HepG2 (cell line): ENCODE data around the gene GABRB1. TPM values are rescaled to one million over a fixed set of nuclear protein-coding genes. Genes with fewer than 3 reads are reported as not detected.

ENCODE experiments used
- ARNTL ChIP-seq: sonication (generic); formaldehyde crosslinking; IDR thresholded peaks from 2 replicates; pipeline ENCODE4 v1.4.0; 2020; ENCODE audit warnings: mild to moderate bottlenecking, missing genetic modification reagents
- HNF4A ChIP-seq: sonication (generic); formaldehyde crosslinking; IDR thresholded peaks from 2 replicates; pipeline ENCODE4 v1.4.0; 2020; ENCODE audit warnings: missing genetic modification reagents
- LCORL ChIP-seq, 2 experiments: fragments of 450-650 bp in 1 of 2; sonication (generic) in 1 of 2; formaldehyde crosslinking in 1 of 2; IDR thresholded peaks; 2 replicates each; pipeline versions ENCODE4 v1.5.0 to v1.6.1; 2017 to 2020; ENCODE audit warnings: antibody characterized with exemption in 1 of 2, missing genetic modification reagents in 1 of 2
- NFKBIZ ChIP-seq: IDR thresholded peaks from 2 replicates; pipeline ENCODE4 v1.6.1; 2018; ENCODE audit warnings: missing genetic modification reagents, missing compliant biosample characterization
- PHB2 ChIP-seq: fragments of 450-650 bp; IDR thresholded peaks from 2 replicates; pipeline ENCODE4 v1.6.1; 2018; ENCODE audit not compliant: partially characterized antibody
- POLR2G ChIP-seq: fragments of 200-400 bp; formaldehyde crosslinking; IDR thresholded peaks from 2 replicates; pipeline ENCODE4 v1.6.1; 2018; ENCODE audit warnings: mild to moderate bottlenecking, low read depth, low read length, moderate library complexity
- TBX2 ChIP-seq: sonication (generic); formaldehyde crosslinking; IDR thresholded peaks from 2 replicates; pipeline ENCODE4 v1.5.0; 2020; ENCODE audit warnings: missing genetic modification reagents, mild to moderate bottlenecking, borderline replicate concordance
- ZNF296 ChIP-seq: sonication (generic); formaldehyde crosslinking; conservative IDR thresholded peaks from 2 replicates; pipeline ENCODE4 v1.5.0; 2020; ENCODE audit warnings: mild to moderate bottlenecking, missing genetic modification reagents
- ZNF776 ChIP-seq: sonication (generic); formaldehyde crosslinking; IDR thresholded peaks from 2 replicates; pipeline ENCODE4 v1.4.0; 2020; ENCODE audit warnings: mild to moderate bottlenecking, missing genetic modification reagents
- ZNF780A ChIP-seq: sonication (generic); formaldehyde crosslinking; IDR thresholded peaks from 2 replicates; pipeline ENCODE4 v1.8.0; 2022; ENCODE audit warnings: mild to moderate bottlenecking, missing genetic modification reagents, moderate library complexity
- polyA plus RNA-seq, 8 experiments: library from polyadenylated mRNA; depleted of rRNA in 3 of 8; stranded (reverse) in 7 of 8; unstranded in 1 of 8; fragments of >200 nt; fragmentation: Illumina TruSeq in 4 of 8; extraction: Trizol in 4 of 8; gene quantifications; 2 replicates each; pipeline versions ENCODE4 v1.2.1 to v1.2.3, GENCODE V29; 2011 to 2016; ENCODE audit warnings: low read depth in 4 of 8, missing spikeins in 1 of 8, mixed read lengths in 1 of 8; ENCODE audit not compliant: insufficient read depth in 1 of 8
- total RNA-seq, 5 experiments: library from RNA; depleted of rRNA; stranded (reverse); fragments of >200 nt; fragmentation: Illumina TruSeq; extraction: Trizol; gene quantifications; 2 replicates each; pipeline ENCODE4 v1.2.3, GENCODE V29; 2016; ENCODE audit warnings: low read depth in 1 of 5
- TF ChIP-seq, protein P1 (sequence below): sonication (generic); formaldehyde crosslinking; IDR thresholded peaks from 2 replicates; pipeline ENCODE4 v1.9.0; 2021; ENCODE audit warnings: missing genetic modification reagents, borderline replicate concordance
- TF ChIP-seq, protein P2 (sequence below): sonication (generic); formaldehyde crosslinking; conservative IDR thresholded peaks from 2 replicates; pipeline ENCODE4 v1.8.0; 2022; ENCODE audit warnings: mild to moderate bottlenecking, moderate library complexity, missing genetic modification reagents
- TF ChIP-seq, protein P3 (sequence below): sonication (generic); formaldehyde crosslinking; IDR thresholded peaks from 2 replicates; pipeline ENCODE4 v1.4.0; 2020; ENCODE audit warnings: missing genetic modification reagents

Gene GABRB1
- total and polyA plus RNA-seq, 2 of the 13 experiments (the other 11 are each of a cell fraction or from before 2014, with no cell fraction given), result not detected

DNA sequence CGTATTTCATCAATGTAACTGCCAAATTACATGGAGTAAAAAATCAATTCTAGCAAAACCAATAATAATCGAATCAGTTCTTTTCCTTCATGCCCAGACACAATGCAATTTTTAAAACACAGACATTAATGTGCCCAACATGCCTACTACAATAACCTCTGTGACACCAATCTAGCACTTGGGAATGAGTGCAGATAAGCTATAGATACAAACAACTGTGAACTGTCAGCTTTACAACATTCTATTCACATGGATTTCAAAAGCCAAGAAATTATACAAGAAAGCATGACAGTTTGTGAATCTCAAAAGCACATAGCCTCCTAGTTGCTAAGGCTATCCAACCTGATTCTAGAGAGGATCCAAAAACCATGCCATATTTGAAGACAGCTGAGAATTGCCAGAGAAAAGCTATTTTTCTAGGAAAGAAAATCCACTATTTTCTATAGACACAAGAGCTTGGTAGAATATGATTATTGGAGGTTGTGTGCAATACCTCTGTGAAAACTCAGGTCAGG, 351.5 kb downstream of the GABRB1 start (continued):
- TF ChIP-seq HNF4A (CRISPR knock-in tag) (no peak), ZNF776 (CRISPR knock-in tag) (no peak), TBX2 (CRISPR knock-in tag) (no peak), ARNTL (CRISPR knock-in tag) (no peak), ZNF780A (CRISPR knock-in tag) (no peak), ZNF296 (CRISPR knock-in tag) (no peak), POLR2G (no peak), LCORL (IDR thresholded peaks at IDR 0.05) (no peak), LCORL (CRISPR knock-in tag; IDR thresholded peaks at IDR 0.05) (no peak), PHB2 (no peak), NFKBIZ (CRISPR knock-in tag) (no peak)
- TF ChIP-seq, protein P1, sequence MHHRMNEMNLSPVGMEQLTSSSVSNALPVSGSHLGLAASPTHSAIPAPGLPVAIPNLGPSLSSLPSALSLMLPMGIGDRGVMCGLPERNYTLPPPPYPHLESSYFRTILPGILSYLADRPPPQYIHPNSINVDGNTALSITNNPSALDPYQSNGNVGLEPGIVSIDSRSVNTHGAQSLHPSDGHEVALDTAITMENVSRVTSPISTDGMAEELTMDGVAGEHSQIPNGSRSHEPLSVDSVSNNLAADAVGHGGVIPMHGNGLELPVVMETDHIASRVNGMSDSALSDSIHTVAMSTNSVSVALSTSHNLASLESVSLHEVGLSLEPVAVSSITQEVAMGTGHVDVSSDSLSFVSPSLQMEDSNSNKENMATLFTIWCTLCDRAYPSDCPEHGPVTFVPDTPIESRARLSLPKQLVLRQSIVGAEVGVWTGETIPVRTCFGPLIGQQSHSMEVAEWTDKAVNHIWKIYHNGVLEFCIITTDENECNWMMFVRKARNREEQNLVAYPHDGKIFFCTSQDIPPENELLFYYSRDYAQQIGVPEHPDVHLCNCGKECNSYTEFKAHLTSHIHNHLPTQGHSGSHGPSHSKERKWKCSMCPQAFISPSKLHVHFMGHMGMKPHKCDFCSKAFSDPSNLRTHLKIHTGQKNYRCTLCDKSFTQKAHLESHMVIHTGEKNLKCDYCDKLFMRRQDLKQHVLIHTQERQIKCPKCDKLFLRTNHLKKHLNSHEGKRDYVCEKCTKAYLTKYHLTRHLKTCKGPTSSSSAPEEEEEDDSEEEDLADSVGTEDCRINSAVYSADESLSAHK, result no peak
- TF ChIP-seq, protein P2, sequence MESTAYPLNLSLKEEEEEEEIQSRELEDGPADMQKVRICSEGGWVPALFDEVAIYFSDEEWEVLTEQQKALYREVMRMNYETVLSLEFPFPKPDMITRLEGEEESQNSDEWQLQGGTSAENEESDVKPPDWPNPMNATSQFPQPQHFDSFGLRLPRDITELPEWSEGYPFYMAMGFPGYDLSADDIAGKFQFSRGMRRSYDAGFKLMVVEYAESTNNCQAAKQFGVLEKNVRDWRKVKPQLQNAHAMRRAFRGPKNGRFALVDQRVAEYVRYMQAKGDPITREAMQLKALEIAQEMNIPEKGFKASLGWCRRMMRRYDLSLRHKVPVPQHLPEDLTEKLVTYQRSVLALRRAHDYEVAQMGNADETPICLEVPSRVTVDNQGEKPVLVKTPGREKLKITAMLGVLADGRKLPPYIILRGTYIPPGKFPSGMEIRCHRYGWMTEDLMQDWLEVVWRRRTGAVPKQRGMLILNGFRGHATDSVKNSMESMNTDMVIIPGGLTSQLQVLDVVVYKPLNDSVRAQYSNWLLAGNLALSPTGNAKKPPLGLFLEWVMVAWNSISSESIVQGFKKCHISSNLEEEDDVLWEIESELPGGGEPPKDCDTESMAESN, result no peak
- TF ChIP-seq, protein P3, sequence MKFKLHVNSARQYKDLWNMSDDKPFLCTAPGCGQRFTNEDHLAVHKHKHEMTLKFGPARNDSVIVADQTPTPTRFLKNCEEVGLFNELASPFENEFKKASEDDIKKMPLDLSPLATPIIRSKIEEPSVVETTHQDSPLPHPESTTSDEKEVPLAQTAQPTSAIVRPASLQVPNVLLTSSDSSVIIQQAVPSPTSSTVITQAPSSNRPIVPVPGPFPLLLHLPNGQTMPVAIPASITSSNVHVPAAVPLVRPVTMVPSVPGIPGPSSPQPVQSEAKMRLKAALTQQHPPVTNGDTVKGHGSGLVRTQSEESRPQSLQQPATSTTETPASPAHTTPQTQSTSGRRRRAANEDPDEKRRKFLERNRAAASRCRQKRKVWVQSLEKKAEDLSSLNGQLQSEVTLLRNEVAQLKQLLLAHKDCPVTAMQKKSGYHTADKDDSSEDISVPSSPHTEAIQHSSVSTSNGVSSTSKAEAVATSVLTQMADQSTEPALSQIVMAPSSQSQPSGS (CRISPR knock-in tag), result no peak
